Mesendoderm (in vitro differentiated cells): ENCODE measurements around the gene CELF1.

ENCODE experiments used
- DNase-seq: peaks from one replicate; pipeline ENCODE4 v3.0.0; 2013
- H2AK5ac ChIP-seq: 2 replicates; pipeline ENCODE4 v1.6.1; 2013; ENCODE audit warnings: low read length, inconsistent platforms
- H2BK120ac ChIP-seq: 2 replicates; pipeline ENCODE4 v1.6.1; 2013; ENCODE audit warnings: low read depth, mild to moderate bottlenecking, low read length, moderate library complexity, mixed read lengths
- H2BK15ac ChIP-seq: replicated peaks from 2 replicates; pipeline ENCODE4 v1.6.1; 2013; ENCODE audit warnings: low read depth, mild to moderate bottlenecking, moderate library complexity
- H2BK5ac ChIP-seq: 2 replicates; pipeline ENCODE4 v1.6.1; 2013; ENCODE audit warnings: low read length, inconsistent platforms
- H3K18ac ChIP-seq: 2 replicates; pipeline ENCODE4 v1.6.1; 2013; ENCODE audit warnings: mild to moderate bottlenecking, low read length, mixed read lengths
- H3K23ac ChIP-seq: one replicate; pipeline ENCODE4 v1.6.1; 2013; ENCODE audit warnings: low read length
- H3K27ac ChIP-seq: 2 replicates; pipeline ENCODE4 v1.5.1; 2013; ENCODE audit warnings: low read depth, mild to moderate bottlenecking, inconsistent platforms, low read length, moderate library complexity
- H3K27me3 ChIP-seq: 2 replicates; pipeline ENCODE4 v1.6.1; 2013; ENCODE audit warnings: low read length, control low read depth, mild to moderate bottlenecking, inconsistent platforms; ENCODE audit not compliant: insufficient read depth, poor library complexity
- H3K36me3 ChIP-seq: 2 replicates; pipeline ENCODE4 v1.6.1; 2013; ENCODE audit warnings: low read length, inconsistent platforms; ENCODE audit not compliant: control insufficient read depth, insufficient read depth
- H3K4ac ChIP-seq: one replicate; pipeline ENCODE4 v1.6.1; 2013; ENCODE audit warnings: low read depth, mild to moderate bottlenecking, low read length, moderate library complexity
- H3K4me1 ChIP-seq: 2 replicates; pipeline ENCODE4 v1.6.1; 2013; ENCODE audit warnings: low read depth, low read length, inconsistent platforms; ENCODE audit not compliant: control insufficient read depth
- H3K4me2 ChIP-seq: 2 replicates; pipeline ENCODE4 v1.6.1; 2013; ENCODE audit warnings: low read length
- H3K4me3 ChIP-seq: 2 replicates; pipeline ENCODE4 v1.5.1; 2013; ENCODE audit warnings: mild to moderate bottlenecking, low read length
- H3K56ac ChIP-seq: one replicate; pipeline ENCODE4 v1.6.1; 2013; ENCODE audit warnings: low read length
- H3K79me1 ChIP-seq: 2 replicates; pipeline ENCODE4 v1.6.1; 2013; ENCODE audit warnings: low read length, inconsistent platforms
- H3K79me2 ChIP-seq: 2 replicates; pipeline ENCODE4 v1.6.1; 2013; ENCODE audit warnings: mild to moderate bottlenecking, low read length; ENCODE audit not compliant: control insufficient read depth, insufficient read depth
- H3K9ac ChIP-seq: 2 replicates; pipeline ENCODE4 v1.6.1; 2013; ENCODE audit warnings: low read length, inconsistent platforms
- H4K5ac ChIP-seq: one replicate; pipeline ENCODE4 v1.6.1; 2013; ENCODE audit warnings: low read length
- H4K8ac ChIP-seq: one replicate; pipeline ENCODE4 v1.6.1; 2013; ENCODE audit warnings: low read depth, mild to moderate bottlenecking, control low read depth, low read length, moderate library complexity
- WGBS: extraction: QIAGEN DNeasy Blood & Tissue Kit; methylation state at CpG from one replicate; pipeline ENCODE4 v1.1.7; 2013; ENCODE audit warnings: low lambda C conversion rate, missing lambda C conversion rate; ENCODE audit not compliant: insufficient coverage; ENCODE audit errors: extremely low coverage; 5-methylcytosine and 5-hydroxymethylcytosine counted together

Gene CELF1

DNA sequence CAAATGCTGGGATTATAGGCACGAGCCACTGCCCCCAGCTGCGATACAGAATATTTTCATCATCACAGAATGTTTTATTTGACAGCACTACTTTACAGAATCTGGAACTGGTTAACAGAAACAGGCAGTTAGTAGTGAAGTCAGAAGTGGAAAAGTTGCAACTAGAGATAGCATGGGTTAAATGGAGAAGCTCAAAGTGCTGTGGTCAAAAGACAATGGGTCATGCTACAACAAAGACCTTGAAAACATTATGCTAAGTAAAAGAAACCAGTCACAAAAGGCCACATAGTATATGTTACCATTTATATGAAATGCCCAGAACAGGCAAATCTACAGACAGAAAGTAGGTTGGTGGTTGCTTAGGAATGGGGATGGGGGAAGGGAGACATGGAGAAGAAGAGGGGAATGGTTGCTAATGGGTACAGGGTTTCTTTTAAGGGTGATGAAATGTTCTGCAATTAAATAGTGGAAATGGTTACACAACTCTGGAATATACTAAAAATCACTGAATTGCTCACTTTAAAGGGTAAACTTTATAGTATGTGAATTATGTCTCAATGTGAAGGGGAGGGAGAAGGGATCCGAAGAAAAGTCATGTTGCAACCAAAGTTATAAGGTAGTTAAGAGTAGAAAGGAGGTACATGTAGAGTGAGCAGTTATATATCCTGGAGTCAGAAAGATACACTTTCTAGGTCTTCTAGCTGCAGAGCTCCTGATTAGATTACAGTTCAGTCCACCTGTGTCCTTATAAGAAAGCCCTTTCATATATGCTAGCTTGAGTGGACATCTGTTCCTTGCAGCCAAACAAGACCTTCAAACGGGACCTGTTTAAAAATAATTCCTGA, 57.7 kb downstream of the CELF1 start:
- Histone ChIP-seq H2BK5ac (no peak overlapping the region), H3K27me3 (no peaks in the 10 kb centered on the region), H3K9ac (no peak overlapping the region), H4K5ac (no peak overlapping the region), H3K4ac (no peak overlapping the region), H3K79me2 (peaks cover 67% of the 10 kb centered on the region), H3K18ac (no peak overlapping the region), H2BK15ac (no peak overlapping the region), H3K36me3 (peaks cover 1% of the 10 kb centered on the region), H3K79me1 (peaks cover 40% of the 10 kb centered on the region), H3K23ac (no peak overlapping the region), H3K4me2 (no peak overlapping the region), H3K56ac (no peak overlapping the region), H3K4me3 (no peak overlapping the region), H2BK120ac (no peak overlapping the region), H3K4me1 (peaks cover 17% of the 10 kb centered on the region), H3K27ac (no peak overlapping the region), H2AK5ac (no peak overlapping the region), H4K8ac (no peak overlapping the region)
- peak; percentile 35 for DNase-seq
- WGBS, result no CpG with 5 or more reads among the region's 4 CpGs

DNA sequence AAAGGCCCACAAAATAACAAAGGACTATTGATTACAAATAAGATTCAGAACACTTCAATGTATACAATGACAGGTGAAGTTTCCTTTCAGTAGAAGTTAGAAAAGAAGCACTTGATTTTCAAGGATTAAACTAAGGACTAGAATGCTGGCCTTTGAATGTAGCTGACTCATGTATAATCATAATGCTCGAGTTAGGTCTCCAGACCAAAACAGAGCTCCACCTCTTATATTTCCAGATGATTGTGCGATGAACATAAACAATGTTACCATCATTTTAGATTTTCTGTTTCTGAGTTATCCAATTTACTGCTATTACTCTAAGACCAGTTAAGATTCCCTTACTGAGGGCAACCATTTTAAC, 63.6 kb downstream of the CELF1 start:
- no peak overlapping the region for H4K5ac ChIP-seq
- no peak overlapping the region for H3K18ac ChIP-seq
- H3K27ac ChIP-seq, result no peak overlapping the region
- H3K36me3 ChIP-seq, result peaks cover under 1% of the 10 kb centered on the region
- H2BK15ac ChIP-seq, result no peak overlapping the region
- WGBS, result no CpG with 5 or more reads among the region's 2 CpGs
- H3K4me1 ChIP-seq, result no peaks in the 10 kb centered on the region
- no peak overlapping the region for H3K23ac ChIP-seq
- no peak overlapping the region for H3K4me2 ChIP-seq
- no peak overlapping the region for H3K9ac ChIP-seq
- H3K79me2 ChIP-seq, result peaks cover 22% of the 10 kb centered on the region
- DNase-seq, result no peak
- H3K56ac ChIP-seq, result no peak overlapping the region
- H3K4me3 ChIP-seq, result no peak overlapping the region
- H2BK5ac ChIP-seq, result no peak overlapping the region
- no peak overlapping the region for H3K4ac ChIP-seq
- no peak overlapping the region for H4K8ac ChIP-seq
- H3K27me3 ChIP-seq, result no peaks in the 10 kb centered on the region
- H3K79me1 ChIP-seq, result peaks cover 12% of the 10 kb centered on the region
- no peak overlapping the region for H2AK5ac ChIP-seq
- no peak overlapping the region for H2BK120ac ChIP-seq

DNA sequence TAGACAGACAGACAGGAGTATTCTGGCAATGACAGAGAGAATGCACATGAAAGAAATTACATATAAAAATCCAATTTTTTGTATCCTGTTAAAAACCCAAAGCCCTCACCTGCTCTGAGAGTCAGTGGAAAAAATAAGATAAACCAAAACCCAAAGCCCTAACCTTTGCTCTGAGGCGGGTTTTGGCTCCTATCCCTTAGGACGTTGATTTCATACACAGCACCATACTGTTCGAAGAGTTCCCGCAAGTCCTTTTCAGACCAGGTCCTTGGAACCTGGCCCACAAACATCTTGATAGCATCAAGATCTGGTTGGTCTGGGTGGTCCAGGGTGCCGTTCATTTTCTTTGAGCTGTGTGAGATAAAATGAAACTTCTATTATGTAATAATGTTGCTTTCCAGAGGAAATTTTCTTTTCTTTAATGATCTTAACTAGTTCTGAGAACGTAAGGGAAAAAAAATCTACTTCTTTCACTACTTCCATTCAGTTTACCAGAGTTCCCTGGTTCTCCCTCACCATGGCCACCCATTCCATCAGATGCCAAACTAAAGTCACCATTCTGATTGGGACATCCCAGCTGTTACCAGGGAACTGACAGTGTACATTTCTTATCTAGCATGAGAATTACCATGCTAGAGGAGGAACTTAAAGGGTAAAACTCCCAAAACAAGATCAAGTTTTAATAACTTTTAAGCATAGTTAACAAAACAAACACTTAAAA, 64.1 kb downstream of the CELF1 start:
- Histone ChIP-seq H3K4me3 (no peak overlapping the region), H3K27me3 (no peaks in the 10 kb centered on the region), H3K18ac (no peak overlapping the region), H2AK5ac (no peak overlapping the region), H3K23ac (no peak overlapping the region), H3K56ac (no peak overlapping the region), H4K8ac (no peak overlapping the region), H3K79me1 (peaks cover 9% of the 10 kb centered on the region), H3K36me3 (peaks cover 3% of the 10 kb centered on the region), H3K79me2 (peaks cover 18% of the 10 kb centered on the region), H2BK5ac (no peak overlapping the region), H3K4me1 (no peaks in the 10 kb centered on the region), H3K4ac (no peak overlapping the region), H3K4me2 (no peak overlapping the region), H3K9ac (no peak overlapping the region), H4K5ac (no peak overlapping the region), H2BK15ac (no peak overlapping the region), H2BK120ac (no peak overlapping the region), H3K27ac (no peak overlapping the region)
- DNase-seq, result no peak
- no CpG with 5 or more reads among the region's 6 CpGs for WGBS

- H3K9ac ChIP-seq, result no peak overlapping the region
- H3K27me3 ChIP-seq, result no peaks in the 10 kb centered on the region
- no peak overlapping the region for H3K23ac ChIP-seq
- no CpG with 5 or more reads among the region's 3 CpGs for WGBS
- H3K4me1 ChIP-seq, result no peaks in the 10 kb centered on the region
- no peak overlapping the region for H3K56ac ChIP-seq
- H3K79me2 ChIP-seq, result peaks cover 15% of the 10 kb centered on the region
- no peak overlapping the region for H2BK5ac ChIP-seq
- H3K4me3 ChIP-seq, result no peak overlapping the region
- H2BK15ac ChIP-seq, result no peak overlapping the region
- no peak for DNase-seq
- H2BK120ac ChIP-seq, result no peak overlapping the region
- H3K36me3 ChIP-seq, result peaks cover 6% of the 10 kb centered on the region
- no peak overlapping the region for H3K4ac ChIP-seq
- H3K27ac ChIP-seq, result no peak overlapping the region
- H3K18ac ChIP-seq, result no peak overlapping the region
- no peak overlapping the region for H3K4me2 ChIP-seq
- no peak overlapping the region for H4K8ac ChIP-seq
- no peak overlapping the region for H2AK5ac ChIP-seq
- no peak overlapping the region for H4K5ac ChIP-seq
- H3K79me1 ChIP-seq, result peaks cover 9% of the 10 kb centered on the region
Measured at GRCh38 chr11:47488111-47488510, 64.8 kb downstream of the CELF1 start.

DNA sequence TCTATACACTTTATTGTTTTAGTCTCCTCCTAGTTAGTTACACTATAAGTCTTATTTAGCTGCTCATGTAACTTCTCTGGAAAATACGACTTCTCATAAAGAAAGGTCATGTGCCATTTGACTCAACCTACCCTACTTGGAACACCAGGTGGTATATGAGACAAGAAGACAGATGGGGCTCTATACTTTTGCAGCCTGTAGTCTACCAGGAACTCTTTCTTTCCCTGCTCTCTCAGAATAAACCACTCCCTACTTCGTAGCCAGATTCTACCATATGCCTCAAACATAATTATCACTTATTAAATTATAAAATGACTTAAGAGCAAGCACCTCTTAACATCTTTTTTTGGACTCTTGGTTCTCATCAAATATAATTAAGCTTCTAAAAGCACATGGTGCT, 65.5 kb downstream of the CELF1 start:
- H3K23ac ChIP-seq, result no peak overlapping the region
- H2BK5ac ChIP-seq, result no peak overlapping the region
- no peak overlapping the region for H3K56ac ChIP-seq
- H2BK120ac ChIP-seq, result no peak overlapping the region
- H3K4me2 ChIP-seq, result no peak overlapping the region
- H3K18ac ChIP-seq, result no peak overlapping the region
- WGBS, result 100% methylated on average over 1 of the region's 2 CpGs
- H2BK15ac ChIP-seq, result no peak overlapping the region
- H3K9ac ChIP-seq, result no peak overlapping the region
- no peak overlapping the region for H3K4ac ChIP-seq
- no peak overlapping the region for H3K4me3 ChIP-seq
- H4K8ac ChIP-seq, result no peak overlapping the region
- DNase-seq, result no peak
- peaks cover 9% of the 10 kb centered on the region for H3K36me3 ChIP-seq
- peaks cover 10% of the 10 kb centered on the region for H3K79me1 ChIP-seq
- H3K79me2 ChIP-seq, result peaks cover 9% of the 10 kb centered on the region
- no peak overlapping the region for H2AK5ac ChIP-seq
- no peak overlapping the region for H4K5ac ChIP-seq
- H3K4me1 ChIP-seq, result no peaks in the 10 kb centered on the region
- H3K27me3 ChIP-seq, result no peaks in the 10 kb centered on the region
- no peak overlapping the region for H3K27ac ChIP-seq
